ENCODE results near the gene RTF2.
"Not testable (repeated sequence)": the region's sequence is repeated elsewhere in the genome, so short reads cannot be mapped to it uniquely, and the experiment has no call there.

Gene RTF2

GRCh38 chr20:56501116-56501515, 32.7 kb downstream of the RTF2 start:
- no peak for DNase-seq (ENCODE audit: low read depth)

DNA sequence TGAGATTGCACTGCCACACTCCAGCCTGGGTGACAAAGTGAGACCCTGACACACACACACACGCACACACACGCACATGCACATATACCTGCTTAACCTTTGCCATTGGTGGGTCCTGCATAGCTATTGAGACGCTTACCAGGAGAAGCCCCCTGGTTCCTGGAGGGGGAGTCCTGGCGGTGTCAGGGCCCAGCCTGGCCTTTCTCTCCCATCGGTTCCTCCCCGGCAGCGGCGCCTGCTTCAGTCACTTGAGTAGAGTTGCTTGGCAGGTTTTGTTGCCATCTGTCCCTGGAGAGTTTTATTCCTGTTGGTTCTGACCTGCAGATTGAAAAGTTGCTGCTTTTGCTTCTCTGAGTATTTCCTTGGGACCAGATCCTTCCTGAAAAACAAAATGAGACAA, 35.5 kb downstream of the RTF2 start:
- no peak for DNase-seq (ENCODE audit: low read depth)

DNA sequence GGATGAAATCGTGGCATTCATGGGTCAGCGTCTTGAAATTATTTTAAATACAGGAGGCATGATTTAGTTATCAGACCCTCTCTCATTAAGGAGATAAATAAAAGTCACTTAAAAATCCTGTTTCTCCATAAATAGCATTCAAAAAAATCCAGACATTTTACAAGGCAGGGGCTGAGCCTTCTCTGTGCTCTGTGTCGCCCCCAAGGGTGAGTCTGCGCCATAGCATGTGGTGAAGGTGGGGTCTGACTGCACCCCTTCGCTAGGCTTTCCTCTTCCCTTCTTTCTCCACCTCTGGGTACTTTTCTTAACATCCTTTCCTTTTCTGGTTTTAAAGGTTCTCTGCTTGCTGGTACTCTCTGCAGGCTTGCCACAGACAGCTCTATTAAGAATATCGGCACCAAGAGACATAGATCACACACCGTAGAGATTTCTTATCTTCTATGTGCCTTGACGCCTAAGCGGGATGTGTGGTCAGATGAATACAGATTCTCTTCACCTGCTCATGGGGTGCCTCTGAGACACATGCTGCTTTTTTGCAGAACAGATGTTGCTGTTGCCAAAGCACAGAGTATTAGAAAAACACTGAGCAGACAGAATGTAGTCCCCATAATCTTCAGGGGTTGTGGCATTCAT, 36.1 kb downstream of the RTF2 start:
- no peak for DNase-seq (ENCODE audit: low read depth)

DNA sequence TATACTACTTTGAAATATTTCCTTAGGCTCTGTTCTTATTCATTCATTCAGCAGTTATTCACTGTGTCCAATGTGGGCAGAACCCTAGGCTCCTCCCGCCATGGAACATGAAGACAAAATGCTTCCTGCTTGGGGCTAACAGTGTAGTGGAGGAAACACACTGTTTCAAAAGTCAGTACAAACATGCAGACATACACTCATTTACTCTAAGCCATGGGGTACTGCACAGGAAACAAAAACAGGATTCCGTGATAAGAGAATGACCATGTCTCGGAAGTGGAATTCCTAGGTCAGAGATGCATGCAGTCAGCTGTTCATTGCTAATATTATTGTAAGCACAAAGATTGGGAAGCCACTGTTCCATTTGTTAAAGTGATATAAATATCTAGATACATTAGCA, 37.7 kb downstream of the RTF2 start:
- DNase-seq (ENCODE audit: low read depth): no peak

DNA sequence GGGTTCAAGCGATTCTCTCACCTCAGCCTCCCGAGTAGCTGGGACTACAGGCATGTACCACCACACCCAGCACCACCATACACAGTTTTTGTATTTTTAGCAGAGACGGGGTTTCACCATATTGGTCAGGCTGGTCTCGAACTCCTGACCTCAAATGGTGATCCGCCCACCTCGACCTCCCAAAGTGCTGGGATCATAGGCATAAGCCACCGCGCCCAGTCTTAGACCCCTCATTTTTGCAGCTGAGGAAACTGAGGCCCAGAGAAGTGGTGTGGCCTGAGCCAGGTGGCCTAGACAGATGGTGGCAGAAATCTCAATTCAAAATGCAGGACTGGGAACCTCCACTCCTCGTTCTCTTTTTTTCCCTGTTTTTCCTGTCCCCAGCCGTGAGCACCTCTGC, 43.5 kb downstream of the RTF2 start:
- no peak for DNase-seq (ENCODE audit: low read depth)

DNA sequence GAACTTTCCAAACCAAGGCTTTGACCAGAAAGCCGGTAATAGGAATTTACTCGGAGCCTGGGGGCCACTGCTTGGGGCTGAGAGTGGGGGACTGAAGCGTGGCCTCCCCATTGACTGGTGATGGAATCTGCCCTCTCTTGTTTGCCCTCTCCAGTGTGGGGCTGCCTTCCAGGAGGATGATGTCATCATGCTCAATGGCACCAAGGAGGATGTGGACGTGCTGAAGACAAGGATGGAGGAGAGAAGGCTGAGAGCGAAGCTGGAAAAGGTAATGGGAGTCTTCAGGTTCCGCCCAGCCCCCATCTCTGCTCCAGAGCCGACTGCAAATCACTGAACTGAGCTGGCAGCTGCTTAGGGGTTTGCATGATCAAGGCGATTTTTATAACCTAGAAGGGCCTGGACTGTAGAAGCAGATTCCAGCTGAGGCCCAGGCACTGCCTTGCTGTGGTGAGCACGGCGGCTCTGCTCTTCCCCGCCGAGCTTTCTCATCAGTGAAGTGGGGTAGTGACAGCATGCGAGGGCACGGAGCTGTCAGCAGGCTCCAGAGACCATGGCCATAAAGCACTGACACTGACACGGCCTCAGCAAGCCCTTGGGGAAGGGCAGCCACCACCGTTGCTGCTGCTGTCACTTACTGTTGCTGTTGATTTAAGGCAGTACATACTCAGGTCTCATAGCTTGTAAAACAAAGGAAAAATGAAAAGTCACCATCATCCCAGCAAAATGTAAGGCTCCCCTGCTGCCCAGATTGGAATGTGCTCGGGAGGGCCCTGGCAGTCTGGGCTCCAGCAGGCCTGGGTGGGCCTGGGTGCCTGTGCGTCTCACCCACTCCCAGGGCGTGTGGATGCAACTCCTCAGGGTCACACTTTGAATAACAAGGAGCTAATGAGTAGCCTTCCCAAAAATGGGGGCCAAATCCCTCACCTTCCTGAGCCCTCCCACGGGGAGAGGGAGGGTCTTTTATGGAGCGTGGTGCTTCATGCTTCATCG, 45.0 kb downstream of the RTF2 start:
- no peak for DNase-seq (ENCODE audit: low read depth)

DNA sequence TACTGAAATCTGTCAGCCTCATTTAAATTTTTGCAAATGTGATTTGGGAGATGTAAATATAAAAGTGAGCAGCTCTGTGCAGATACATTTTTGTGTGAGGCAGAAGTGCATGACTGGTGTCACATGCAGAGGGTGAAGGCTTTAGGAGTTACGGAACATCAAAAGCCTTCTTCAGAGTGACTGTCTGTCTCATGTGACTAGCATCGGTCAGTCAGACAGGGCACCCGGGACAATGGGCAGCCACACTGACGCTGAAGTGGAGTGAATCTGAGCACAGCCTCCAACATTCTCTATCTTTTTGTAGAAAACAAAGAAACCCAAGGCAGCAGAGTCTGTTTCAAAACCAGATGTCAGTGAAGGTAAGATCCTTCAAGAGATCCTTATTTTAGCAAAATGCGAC, 48.2 kb downstream of the RTF2 start:
- DNase-seq (ENCODE audit: low read depth): no peak

DNA sequence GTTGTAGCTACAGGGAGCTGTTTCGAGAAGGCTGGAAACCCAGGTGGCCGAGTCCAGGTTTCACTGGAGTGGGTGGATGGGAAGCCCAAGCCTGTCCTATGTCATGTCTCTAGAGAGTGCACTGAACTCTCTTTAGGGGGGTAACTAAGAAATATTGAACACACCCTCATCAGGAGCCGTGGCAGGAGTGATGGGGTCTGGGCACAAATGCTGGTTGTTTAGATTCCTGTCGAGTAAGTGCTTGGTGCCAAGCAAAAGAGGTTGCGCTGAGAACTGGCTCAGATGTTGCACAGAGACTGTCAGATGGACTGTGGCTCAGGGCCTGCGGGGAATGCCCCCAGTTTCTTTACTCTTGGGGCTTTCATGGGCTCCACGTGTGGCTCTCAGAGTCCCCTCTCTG, 48.8 kb downstream of the RTF2 start:
- no peak for DNase-seq (ENCODE audit: low read depth)

DNA sequence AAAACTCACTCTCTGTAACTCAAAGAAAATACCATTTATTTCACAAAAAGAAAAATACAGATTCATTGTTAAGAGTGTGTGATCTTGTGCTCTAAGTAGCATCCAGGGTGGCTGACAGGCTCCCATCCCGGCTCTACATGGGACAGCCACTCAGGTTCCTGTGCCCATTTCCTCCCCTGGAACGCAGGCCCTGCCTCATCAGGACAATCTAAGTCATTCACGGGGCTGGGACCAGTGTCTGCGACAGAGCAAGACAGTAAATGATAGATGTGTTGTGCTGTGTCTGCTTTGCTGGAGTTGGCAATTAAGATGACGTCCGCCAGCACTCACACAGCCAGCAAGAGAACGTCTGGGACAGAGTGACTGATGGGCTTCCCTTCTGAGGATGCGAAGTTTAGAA, 49.2 kb downstream of the RTF2 start:
- DNase-seq (ENCODE audit: low read depth): no peak

- DNase-seq (ENCODE audit: low read depth): no peak
Measured at GRCh38 chr20:56518126-56518525, 49.7 kb downstream of the RTF2 start.

DNA sequence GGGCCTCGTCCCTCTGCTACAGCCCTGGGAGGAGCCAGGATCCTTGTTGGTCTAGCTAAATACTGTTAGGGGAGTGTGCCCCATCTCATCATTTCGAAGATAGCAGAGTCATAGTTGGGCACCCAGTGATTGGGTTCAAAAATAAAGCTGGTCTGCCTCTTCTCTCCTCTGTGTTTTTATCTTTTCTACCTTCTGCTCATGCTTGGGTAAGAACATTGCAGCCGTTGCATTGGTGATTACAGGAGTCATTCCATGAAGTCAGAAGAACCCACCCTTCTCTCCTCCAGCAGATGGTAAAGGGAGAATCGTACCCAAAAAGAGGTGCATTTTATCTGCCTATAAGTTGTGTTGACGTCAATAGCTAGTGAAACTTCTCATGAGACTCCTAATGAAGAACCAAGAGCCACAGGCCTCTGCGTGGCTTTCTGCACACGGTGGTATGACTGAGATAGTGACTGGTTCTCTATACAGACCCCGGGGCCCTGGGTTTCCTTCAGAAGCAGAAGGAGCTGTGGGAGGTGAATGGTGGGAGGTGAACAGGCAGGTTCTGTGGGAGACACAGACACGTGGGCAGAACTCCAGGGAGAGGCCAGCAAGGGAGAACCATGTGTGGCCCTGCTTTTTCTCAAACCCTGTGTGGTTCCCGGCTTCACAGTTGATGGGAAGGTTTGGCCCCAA, 50.4 kb downstream of the RTF2 start:
- DNase-seq (ENCODE audit: low read depth): no peak

- no peak for DNase-seq (ENCODE audit: low read depth)
Measured at GRCh38 chr20:56519551-56519950, 51.1 kb downstream of the RTF2 start.

DNA sequence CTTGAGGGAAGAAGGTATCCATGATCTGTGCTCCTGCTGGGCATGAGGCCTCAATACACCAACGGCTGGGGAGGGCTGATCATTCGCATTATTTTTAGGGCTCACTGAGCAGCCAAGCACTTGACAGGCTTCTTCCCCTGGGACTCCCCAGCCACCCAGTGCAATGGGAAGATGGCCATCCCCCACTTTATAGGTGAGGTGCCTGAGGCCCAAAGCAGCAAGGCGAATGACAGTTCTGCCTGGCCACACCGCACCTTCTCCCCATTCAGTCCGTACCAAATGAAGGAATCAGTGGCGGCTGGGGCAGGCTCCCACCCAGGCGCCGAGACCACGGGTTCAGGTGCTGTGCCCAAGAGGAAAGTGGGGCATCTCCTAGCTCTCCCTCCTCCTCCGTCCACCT, 51.8 kb downstream of the RTF2 start:
- DNase-seq (ENCODE audit: low read depth): no peak

GRCh38 chr20:56520746-56521354, 52.4 kb downstream of the RTF2 start:
- DNase-seq (ENCODE audit: low read depth): not testable (repeated sequence)

GRCh38 chr20:56522311-56522710, 53.9 kb downstream of the RTF2 start:
- no peak for DNase-seq (ENCODE audit: low read depth)

DNA sequence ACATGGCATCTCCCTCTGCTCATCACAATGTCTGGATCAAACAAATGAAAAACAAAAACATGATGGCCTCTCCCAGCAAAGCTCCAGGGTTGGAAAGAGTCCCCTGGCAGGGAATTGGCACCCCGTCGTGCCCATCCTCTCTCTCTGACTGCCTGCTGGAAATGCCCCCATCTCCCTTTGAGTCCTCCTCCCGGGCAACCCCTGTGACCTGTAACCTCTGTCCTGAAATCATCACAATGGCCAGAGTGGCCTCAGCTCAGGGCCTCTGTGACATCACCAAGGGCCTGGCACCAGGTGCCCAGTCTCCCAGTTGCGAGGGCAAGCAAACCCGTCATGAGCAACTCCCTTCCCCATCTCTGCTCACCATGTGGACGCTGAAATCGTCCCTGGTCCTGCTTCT, 56.0 kb downstream of the RTF2 start, which contains the start of gene FAM209A:
FAM209A (plus strand) TSS at position 301 of the 400 bp plus-strand sequence; CDS start at position 366, 65 bp downstream.
- not testable (repeated sequence) for DNase-seq (ENCODE audit: low read depth)

GRCh38 chr20:56527521-56527920, 59.1 kb downstream of the RTF2 start:
- DNase-seq (ENCODE audit: low read depth): no peak

DNA sequence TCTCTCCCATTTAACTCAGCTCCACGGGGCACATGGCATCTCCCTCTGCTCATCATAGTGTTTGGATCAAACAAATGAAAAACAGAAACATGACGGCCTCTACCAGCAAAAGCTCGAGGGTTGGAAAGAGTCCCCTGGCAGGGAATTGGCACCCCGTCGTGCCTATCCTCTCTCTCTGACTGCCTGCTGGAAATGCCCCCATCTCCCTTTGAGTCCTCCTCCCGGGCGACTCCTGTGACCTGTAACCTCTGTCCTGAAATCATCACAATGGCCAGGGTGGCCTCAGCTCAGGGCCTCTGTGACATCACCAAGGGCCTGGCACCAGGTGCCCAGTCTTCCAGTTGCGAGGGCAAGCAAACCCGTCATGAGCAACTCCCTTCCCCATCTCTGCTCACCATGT, 64.5 kb downstream of the RTF2 start, which contains the start of gene FAM209B:
FAM209B (plus strand) TSS at position 301 of the 400 bp plus-strand sequence; CDS start at position 397, 96 bp downstream.
- not testable (repeated sequence) for DNase-seq (ENCODE audit: low read depth)

DNA sequence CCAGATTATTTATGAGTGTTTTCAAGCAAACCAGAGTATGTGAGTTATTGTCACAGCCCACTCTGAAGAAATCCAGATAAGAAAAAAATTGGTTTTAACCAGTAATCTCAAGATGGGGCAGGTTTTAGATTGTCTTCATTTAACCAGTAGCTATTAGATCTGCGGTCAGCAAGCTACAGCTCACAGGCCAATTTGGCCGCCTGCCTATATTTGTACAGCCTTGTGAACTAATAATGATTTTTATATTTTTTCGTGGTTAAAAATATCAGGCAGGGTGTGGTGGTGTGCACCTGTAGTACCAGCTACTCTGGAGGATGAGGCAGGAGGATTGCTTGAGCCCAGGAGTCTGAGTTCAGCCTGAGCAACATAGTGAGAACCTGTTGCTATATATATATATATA, 69.6 kb downstream of the RTF2 start:
- no peak for DNase-seq (ENCODE audit: low read depth)

DNA sequence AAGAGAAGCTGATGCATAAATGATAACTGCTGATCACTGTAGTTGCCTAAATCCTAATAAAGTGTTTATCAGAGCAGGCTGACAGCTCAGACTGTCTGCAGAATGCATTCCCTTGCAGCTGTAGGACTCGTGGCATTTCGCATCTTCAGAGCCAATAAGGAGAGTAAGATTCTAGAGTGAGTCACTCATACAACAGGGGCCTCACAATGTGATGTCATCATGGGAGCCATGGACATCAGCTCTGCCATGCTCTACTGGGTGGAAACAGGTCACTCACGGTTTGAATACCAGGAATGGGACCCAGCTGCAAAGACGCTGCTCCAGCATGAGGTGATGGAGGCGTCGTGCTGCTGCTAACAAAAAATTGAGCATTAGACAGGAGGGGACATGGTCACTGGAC, 72.0 kb downstream of the RTF2 start:
- DNase-seq (ENCODE audit: low read depth): no peak

- peak; percentile 20 for DNase-seq (ENCODE audit: low read depth)
Measured at GRCh38 chr20:56542489-56543030, 74.1 kb downstream of the RTF2 start.

- DNase-seq (ENCODE audit: low read depth): no peak
Measured at GRCh38 chr20:56551571-56551970, 83.1 kb downstream of the RTF2 start.

Measured in GM04504 (cell line).